Coronary artery (tissue), 2 donors: ENCODE results near the gene OPN1SW.

ENCODE experiments used
- DNase-seq: peaks from one replicate; pipeline ENCODE4 v3.0.0-alpha.2; 2017; ENCODE audit warnings: low spot score
- H3K27ac ChIP-seq, 2 donors: fragments of 200-600 bp; sonication (generic); one replicate each; pipeline ENCODE4 v1.5.1; 2016 to 2019
- H3K4me3 ChIP-seq: fragments of 200-600 bp; sonication (generic); 2 replicates; pipeline ENCODE4 v1.5.1; 2016; ENCODE audit warnings: mild to moderate bottlenecking, moderate library complexity
- CTCF ChIP-seq: fragments of 200-600 bp; sonication (generic); IDR thresholded peaks from one replicate; pipeline ENCODE4 v1.5.1; 2019; ENCODE audit warnings: antibody characterized with exemption

OPN1SW gene

GRCh38 chr7:128788446-128789412 lies 13.1 kb upstream of the OPN1SW start:
- DNase-seq = no peak
- H3K4me3 ChIP-seq = no peak overlapping the region
- no peak for TF ChIP-seq CTCF
- no peak overlapping the region for H3K27ac ChIP-seq

GRCh38 chr7:128785738-128786137 lies 10.1 kb upstream of the OPN1SW start:
- TF ChIP-seq CTCF = no peak
- Histone ChIP-seq H3K27ac (no peak overlapping the region), H3K4me3 (no peak overlapping the region)
- DNase-seq = no peak

- peak overlapping the region in 1 of 2 donors; percentile 78 for H3K27ac ChIP-seq
- no peak for TF ChIP-seq CTCF
Observed at GRCh38 chr7:128783143-128783861, 7.7 kb upstream of the OPN1SW start.

DNA sequence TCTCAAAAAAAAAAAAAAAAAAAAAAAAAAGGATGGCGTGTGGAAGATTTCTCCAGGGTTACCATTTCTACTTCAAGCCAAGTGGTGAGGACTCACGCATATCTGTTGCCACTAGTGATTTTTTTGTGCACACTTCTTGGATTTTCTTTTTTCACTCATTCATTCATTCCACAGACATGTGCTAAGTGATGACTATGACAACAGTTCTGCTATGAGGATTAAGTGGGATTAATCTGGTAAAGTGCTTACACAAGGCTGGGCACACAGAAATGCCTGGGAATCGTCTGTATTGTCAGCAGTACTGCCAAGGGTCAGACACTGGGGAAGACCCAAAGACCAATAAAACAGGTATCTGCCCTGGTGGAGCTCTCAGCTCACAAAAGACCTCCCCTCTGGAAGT lies 6.3 kb upstream of the OPN1SW start:
- peak overlapping the region in 1 of 2 donors; percentile 78 for H3K27ac ChIP-seq
- no peak for TF ChIP-seq CTCF
- H3K4me3 ChIP-seq = no peak overlapping the region
- no peak for DNase-seq

More at GRCh38 chr7:128783143-128783861, 7.7 kb upstream of the OPN1SW start:
- DNase-seq = no peak
- no peak overlapping the region for H3K4me3 ChIP-seq

GRCh38 chr7:128781126-128781525 lies 5.5 kb upstream of the OPN1SW start:
- H3K27ac ChIP-seq = peak overlapping the region in 1 of 2 donors; percentile 78
- no peak for TF ChIP-seq CTCF
- DNase-seq = no peak
- no peak overlapping the region for H3K4me3 ChIP-seq

DNA sequence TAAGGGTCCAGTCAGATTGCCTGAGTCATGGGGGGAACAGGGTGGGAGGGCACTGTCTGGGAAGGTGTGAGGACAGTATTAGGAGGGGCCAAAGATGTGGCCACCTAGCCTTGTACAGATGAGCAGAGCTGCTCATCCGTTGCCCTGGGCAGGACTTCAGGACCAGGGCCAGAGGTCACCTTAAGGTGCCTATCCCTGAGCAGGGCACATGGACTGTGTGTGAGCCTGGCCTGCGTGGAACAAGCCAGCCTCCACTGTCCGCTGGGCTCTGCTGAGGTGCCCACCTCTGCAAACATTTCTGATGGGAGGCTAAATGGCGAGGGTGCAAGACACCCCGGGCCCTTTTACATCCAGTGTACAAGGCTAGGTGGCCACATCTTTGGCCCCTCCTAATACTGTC lies 3.4 kb upstream of the OPN1SW start:
- Histone ChIP-seq H3K4me3 (no peak overlapping the region), H3K27ac (no peak overlapping the region)
- DNase-seq = no peak
- no peak for TF ChIP-seq CTCF
